NCI-H146 treated with DMSO at 0.1 percent for 48 hours (cell line): Measurements from ENCODE around the gene TSPAN14.
A peak's percentile ranks its signal among the peaks of the same experiment; 100 is the strongest.

ENCODE experiments used
- DNase-seq: peaks from one replicate; lab custom pipeline; 2025; ENCODE audit not compliant: unreplicated experiment; lab: John Stamatoyannopoulos, UW

TSPAN14 gene

DNA sequence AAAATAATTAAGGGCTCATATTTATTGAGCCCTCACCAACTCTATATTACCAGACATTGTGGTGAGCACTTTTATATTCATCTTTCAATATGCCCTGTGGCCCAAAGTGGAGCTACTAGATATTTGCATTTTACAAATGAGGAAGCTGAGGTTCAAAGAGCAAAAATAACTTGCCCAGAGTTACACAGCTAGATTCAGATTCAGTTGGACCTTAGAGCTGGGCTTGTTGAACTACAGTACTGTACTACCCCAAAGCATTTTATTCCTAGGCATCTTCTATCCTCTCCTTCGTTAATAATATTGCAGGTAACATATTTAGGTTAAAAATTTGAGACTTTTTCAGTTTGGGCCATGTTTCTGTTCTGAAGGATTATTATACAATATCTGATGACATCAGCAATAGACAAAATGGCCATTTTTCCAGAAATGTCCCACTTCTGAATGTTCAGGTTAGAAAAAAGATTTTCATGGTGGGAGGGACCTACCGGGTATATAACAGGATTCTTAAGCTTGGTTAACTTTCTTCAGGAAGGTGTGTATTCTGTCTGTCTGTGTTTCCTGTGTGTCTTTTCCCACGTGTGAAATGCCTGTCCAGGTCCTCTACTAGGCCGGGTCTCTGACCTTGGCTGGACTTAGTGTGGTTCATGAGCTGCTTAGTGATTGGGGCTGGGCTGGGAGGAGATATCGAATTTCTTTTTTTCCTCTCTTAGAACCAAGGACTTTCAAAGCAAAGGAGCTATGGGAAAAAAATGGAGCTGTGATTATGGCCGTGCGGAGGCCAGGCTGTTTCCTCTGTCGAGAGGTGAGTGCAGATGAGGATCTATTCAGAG, 32.2 kb upstream of the TSPAN14 start:
- DNase-seq, result no peak

DNA sequence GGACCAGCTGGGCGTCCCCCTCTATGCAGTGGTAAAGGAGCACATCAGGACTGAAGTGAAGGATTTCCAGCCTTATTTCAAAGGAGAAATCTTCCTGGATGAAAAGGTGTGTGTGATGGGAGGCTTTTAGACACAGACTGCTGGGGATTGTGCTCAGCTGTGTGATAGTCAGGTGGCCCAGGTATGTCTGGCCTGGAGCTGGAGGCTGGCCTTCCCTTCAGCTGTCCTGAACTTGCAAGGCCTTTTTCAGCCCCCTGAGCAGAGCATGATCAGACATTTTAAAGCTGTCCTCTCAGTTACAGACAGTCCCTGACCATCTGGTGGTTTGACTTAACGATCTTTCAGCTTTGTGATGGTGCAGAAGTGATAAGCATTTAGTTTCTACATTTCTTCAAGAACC, 28.2 kb upstream of the TSPAN14 start:
- DNase-seq, result no peak

DNA sequence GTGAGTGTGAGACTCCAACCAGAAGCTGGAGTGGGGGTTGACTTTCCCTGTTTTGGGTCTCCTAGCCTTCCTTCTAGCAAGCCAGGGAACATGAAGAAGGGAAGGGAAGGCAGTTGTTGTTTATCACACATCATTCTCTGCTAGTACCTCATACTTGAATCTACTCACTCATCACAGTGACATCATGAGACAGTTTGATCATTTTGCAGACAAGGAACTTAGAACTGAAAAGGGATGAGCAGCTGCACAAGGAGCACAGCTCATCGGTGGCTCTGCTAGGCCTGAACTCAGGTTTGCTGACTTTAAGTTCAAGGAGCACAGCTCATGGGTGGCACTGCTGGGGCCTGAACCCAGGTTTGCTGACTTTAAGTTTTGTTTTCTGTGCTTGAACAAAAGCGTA, 26.6 kb upstream of the TSPAN14 start:
- no peak for DNase-seq

DNA sequence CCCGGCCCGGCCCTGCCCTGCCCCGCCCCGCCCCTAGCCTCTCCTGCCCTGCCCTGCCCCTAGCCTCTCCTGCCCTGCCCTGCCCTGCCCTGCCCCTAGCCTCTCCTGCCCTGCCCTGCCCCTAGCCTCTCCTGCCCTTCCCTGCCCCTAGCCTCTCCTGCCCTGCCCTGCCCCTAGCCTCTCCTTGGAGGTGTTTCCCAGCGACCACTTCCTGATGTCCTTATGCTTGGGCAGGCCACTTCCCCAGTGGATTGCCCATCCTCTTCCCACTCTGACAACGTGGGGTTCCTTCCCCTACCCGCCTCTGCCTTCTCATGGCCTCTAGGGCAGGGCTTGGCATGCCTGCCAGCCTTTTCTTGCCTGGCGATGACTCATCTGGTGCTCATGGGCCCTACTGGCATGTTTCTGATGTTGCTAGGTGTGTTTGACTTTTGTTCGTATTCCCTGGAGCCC, 24.6 kb upstream of the TSPAN14 start:
- DNase-seq, result no peak

DNA sequence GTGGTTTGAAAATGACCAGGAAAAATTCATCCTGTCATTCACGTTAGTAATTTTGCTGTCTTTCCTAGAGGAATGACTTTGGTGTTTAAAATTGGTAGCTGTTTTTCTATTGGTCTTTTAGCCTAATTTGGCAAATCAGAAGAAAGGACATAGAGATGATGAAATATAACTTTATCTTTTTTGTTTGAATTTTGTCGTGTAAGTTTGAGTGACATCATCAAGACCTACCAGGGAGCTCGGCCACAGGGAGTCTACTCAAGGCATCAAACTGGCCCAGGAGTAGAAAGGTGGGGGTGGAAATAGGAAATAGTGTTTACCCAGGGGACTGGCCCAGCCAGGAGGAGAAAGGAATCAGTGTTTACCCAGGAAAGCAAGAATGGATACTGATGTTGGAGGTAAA, 21.0 kb upstream of the TSPAN14 start:
- no peak for DNase-seq

DNA sequence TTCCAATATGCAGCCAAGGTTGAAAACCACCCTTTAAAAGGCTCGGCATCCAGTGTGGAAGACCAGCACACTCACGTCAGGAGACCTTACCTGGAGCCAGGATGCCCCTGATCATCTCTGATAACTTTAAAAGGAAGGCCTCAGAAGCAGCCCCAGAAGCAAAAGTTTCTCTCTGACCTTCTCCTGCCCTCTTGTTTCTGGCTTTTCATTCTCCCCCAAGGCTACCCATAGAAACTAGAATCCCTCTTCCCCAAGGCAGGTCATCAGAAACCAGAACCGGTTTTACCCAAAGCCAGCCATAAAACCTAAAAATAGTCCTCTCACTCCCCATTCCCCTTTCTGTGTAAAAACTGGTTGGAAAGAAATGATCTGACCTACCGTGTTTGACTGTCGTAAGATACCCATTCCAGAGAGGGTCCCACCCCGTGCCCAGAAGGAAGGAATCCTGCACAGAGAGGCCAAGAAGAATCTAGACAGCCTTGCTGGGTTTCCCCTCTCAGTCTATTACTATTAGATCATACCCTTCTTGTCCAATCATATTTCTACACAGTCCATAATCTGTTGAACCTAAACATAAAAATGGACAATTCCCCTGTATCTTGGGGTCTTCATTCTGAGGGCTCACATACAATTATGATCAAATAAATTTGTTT, 17.5 kb upstream of the TSPAN14 start:
- no peak for DNase-seq

DNA sequence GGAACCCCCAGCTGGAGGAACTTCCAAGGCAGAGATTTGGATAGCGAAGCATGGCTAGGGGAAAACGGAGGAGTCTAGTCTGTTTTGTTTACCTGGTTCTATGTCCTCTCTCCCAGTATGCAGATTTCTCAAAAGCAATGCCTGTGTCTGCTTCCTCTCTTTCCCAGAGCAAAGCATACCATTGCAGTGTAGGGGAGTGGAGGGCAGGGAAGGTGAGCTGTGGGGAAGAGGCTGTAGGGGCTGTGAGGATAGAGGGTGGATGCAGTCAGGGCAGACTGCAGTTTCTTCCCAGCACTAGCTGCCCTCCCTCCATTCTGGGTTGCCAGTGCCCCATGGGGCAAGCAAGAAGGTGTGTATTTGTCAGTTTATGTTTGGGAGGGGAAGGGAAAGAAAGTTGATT, 16.9 kb upstream of the TSPAN14 start:
- no peak for DNase-seq

DNA sequence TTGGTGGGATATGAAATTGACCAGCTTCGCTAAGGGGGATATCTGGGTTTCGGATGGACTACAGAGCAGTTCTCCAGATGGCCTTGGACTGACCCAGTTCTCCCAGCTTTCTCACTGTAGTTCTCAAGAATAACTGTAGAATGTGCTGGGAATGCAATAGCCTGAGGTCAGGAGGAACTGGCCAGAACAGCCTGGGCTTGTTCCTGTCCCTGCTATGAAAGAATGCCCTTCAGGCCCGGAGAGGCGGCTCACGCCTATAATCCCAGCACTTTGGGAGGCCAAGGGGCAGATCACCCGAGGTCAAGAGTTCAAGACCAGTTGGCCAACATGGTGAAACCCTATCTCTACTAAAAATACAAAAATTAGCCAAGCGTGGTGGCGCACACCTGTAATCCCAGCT, 12.3 kb upstream of the TSPAN14 start:
- no peak for DNase-seq

DNA sequence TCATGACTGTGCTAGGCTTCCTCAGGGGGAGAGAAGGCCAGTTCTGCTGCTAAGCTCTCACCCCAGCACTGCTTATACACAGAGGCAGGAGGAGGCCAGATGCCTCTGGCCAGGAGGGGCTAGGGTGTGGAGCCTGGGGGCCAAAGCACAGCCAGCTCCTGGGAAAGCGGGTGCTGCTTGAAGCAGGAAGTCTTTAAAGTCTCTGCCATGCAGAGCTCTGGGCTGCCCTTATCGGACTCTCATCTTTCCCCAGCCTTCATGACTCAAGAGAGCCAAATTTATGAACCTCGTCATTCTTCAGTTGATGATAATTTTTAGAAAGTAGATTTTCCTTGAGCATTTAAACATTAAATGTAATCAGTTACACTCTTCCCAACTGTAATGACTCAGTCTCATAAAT, 11.2 kb upstream of the TSPAN14 start:
- no peak for DNase-seq

DNA sequence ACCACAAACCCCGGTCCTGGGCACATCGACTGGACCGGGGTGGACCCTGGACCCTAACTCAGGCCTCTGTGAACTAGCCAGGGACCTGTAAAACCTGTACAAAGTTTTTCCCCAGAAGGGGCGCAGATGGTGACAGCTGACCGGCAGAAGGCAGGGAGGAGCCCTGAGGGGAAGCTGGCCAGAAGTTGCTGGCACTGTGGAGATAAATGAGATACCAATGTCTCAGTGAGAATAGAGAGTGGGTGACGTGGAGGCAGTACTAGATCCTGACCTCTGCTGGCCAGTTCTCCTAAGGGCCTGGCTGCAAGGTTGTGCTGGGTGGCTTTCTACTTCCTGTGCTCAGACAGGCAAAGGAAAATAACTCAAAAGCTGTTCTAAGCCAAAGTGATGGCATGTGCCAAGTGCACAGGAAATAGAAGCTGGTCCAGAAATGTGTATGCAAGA, 10.6 kb upstream of the TSPAN14 start:
- DNase-seq, result no peak

DNA sequence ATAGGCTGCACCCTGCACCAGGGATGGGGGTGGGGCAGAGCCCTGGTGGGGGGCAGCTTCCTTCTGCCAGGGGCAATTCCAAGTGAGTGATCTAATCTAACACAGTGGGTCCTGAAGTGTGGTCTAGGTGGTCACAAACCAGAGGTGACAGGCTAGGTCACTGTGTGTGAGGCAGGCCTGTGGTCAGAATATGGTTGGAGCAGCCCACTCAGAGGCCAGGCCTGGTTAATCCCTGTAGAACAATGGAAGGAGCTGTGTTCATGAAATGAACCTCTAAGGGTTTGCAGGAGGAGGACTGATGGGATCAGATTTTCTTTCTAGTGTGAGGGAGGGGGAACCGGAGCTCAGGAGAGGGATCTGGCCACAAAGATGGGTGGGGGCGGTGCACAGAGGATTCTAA, 10.0 kb upstream of the TSPAN14 start:
- no peak for DNase-seq

DNA sequence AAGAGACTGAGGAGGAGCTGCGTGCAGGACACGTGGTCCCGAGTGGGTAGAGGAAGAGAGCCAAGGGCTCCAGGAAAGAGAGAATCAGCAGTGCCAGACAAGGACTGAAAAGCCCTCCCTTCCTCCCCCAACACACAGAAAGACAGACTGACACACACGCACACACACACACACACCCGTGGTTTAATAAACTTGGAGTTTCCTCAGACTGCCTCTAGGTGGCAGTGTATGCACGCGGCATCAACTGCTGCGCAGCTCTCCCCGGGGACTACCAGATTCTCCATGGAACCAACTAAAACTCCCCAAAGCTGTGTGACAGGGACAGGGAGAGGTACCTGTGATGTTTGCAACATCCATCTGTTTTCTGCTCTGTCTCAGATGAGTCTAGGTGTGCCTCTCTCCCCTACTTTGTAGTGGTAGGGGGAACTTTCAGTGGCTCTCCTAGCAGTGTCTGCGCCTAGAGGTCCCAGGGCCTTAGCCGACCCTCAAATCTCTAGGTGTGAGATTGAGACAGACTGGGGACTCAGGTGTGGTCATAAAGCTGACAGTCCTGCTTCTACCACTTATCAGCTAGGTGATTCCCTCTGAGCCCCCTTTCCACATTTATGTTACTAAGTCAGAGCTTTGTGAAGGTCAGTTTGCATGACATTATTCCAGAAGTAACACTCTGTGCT, 9.3 kb upstream of the TSPAN14 start:
- peak; percentile 23 for DNase-seq

DNA sequence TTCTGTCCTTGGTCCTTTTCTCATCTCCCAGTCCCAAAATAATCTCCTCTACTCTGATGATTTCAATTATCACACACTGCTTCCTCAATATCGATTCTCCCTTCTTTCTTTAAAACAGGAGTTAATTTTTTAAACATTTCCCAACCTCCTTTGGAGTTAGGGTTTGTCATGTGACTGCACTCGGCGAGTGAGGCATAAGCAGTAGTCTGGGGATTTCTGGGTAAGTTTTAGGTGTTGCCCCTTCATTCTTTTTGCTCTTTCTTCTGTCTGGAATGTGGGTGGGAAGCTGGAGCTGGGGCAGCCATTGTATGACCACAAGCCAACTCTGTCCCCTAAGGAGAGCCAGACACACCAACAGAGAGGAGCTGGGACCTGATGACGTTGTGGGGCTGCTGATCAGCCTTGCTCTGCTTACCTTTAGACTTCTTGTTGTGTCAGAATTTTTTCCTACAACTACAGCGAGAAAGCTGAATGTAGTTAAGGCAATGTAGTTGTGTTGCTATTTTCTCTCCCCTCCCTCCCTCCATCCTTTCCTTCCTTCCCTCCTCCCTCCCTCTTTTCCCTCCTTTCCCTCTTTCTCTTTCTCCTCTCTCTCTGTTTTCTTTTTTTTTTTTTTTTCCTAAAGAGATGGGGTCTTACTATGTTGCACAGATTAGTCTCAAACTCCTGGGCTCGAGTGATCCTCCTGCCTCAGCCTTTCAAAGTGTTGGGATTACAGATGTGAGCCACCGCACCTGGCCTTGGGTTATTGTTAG, 6.5 kb upstream of the TSPAN14 start:
- DNase-seq, result no peak

DNA sequence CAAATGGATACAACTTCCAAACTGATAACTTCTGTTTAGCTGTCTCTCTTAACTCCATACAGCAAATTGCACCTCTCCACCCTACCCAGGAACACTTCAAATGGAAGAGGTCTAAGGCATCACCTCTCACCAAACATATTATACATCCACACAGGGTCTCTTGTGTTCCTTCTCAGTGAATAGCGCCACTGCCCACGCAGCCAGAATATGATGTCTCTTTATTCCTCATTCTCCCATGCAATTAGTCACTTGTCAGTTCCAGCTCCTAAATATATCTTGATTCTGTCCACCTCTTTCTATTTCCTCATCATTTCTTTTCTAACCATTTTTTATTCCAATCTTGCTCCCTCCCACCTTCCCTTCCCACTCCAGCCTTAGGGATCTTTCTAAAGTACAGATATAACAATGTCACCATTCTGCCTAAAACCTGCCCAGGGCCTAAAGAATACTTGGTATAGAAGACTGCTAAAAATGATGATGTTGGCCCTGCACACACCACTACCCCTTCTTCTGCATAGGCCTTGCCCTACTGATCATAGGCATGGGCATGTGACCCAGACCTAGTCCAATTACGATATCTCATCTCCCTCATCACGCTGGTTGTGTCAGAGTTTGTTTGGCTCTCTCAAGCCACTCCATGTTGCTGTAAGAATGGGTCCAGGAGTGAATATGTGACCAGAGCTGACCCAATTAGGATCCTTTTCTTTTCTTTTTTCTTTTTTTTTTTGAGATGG, 5.7 kb upstream of the TSPAN14 start:
- DNase-seq, result no peak

DNA sequence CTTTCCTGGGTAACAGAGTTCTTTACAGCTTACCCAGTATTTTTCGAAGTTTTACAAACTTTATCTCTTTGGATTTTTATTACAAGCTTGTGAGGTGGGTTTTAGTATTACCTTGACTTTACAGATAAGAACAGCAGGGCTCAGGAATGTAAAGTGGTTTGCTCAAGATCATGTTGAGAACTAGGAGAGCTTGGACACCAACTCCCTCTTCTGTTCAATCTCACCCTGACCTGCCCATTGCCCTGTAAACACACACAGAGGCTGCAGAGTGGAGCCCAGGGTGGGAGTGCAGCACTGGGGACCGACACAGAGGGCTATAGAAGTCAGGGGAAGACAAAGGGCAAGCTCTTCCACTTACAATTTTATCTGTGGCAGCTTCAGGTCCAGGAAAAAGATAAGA, 4.6 kb upstream of the TSPAN14 start:
- DNase-seq, result no peak

DNA sequence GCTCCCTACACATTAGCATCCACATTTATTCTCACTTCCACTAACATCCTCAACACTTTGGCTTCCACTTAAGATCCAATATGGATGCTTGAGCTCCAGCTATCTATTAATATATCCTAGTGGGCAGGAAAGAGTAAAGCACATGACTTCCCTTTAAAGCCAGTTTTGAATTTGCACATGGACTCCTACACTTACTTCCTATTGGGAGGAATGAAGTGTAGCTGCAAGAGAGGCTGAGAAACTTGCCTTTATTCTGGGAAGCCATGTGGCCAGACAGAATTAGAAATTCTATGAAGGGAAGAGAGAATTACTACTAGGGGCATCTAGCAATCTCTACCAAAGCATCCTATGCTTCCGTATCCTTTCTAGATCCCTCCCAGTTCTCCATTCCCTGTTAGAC, 3.0 kb upstream of the TSPAN14 start:
- no peak for DNase-seq

DNA sequence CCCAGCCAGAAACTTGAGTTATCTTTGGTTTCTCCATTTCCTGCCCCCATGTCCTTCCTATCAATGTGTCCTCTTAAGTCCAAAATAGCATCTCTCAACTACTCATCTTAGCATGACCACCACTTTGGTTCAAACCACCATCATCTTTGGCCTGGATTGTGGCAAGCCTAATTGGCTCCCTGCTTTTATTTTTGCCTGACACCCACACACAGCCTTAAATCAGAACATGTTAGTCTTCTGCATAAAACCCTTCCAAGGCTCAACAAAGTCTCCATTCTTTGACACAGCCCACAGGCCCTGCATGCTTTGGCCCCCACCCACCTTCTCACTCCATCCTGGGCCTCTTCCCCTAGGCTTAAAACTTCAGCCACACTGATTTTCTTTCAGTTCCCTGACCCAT, 2.0 kb upstream of the TSPAN14 start:
- DNase-seq, result no peak

DNA sequence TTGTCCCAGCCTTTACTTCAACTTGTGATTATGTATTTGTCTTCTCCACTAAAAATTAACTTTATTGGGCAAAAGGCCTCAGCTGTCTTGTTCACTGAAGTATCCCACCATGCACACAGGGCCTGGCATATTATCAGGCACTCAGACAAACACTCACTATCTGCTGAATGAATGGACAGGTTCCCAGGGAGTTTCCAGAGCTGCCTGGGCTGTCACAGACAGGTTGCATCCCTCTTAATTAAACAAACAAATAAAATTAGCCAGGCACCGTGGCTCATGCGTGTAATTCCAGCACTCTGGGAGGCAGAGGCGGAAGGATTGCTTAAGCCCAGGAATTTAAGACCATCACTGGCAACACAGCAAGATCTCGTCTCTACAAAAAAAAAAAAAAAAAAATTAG, 1.5 kb upstream of the TSPAN14 start:
- no peak for DNase-seq

DNA sequence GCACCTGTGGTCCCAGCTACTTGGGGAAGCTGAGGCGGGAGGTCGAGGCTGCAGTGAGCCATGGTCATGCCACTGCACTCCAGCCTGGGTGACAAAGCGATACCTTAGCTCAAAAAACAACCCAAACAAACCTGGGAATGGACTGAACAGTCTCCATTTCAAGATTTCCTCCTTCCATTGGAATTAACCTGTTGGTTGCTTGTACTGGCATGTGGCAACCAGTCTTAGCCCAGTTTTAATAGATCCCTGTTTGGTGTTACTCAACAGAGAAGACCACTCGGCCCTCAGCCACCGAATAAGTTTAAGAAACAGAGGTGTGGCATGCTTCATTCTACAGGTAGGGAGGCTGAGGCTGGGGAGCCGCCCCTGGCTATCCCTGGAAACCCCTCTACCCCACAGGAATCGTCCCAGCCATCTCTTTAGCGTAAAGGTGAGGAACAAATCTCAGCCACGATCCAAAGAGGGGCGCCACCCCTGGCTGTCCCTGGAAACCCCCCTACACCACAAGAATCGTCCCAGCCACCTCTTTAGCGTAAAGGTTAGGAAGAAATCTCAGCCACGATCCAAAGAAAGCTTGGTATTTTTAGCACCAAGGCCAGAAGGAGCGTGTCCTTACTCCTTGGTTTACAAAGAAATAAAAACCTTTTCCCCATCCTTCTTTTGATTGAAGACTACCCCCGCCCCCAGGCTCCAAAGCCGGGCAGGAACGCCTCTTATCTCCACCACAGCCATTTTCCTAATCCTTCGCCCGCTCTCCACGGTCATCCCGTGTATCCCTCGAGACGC, 861 bp upstream of the TSPAN14 start:
- no peak for DNase-seq
